Activated T-cell treated with anti-CD3 and anti-CD28 coated beads for 4 hours (primary cell): ENCODE results near the gene PLP2.
"Not testable (repeated sequence)": the region's sequence is repeated elsewhere in the genome, so short reads cannot be mapped to it uniquely, and the experiment has no call there.

Experiments used
- DNase-seq: peaks from one replicate; pipeline ENCODE4 v3.0.0-alpha.2; 2020

Gene PLP2

DNA sequence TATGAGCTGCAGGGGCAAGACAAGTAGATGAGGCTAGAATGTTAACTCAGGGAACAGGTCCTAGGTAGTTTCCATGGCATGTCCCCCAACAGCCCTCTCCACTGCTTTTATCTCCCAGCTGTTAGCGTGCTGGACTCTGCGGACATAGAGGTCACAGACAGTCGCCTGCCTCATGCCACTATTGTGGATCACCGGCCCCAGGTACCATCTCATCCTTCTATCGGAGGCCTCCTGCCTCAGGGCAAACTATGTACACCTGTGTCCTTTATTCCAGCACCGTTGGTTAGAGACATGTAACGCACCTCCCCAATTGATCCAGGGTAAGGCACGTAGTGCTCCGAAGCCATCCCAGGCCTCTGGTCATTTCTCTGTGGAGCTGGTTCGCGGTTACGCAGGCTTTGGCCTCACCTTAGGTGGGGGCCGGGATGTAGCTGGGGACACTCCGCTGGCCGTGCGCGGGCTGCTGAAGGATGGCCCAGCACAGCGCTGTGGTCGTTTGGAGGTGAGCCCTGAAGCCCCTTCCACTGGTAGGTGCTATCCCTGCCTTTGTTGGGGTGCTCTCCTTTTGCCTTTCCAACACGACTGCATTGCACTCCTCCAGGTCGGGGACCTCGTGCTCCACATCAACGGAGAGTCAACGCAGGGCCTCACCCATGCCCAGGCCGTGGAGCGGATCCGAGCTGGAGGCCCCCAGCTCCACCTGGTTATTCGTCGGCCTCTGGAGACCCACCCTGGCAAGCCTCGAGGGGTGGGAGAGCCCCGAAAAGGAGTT is 6.9 kb upstream of the PLP2 start:
- no peak for DNase-seq

DNA sequence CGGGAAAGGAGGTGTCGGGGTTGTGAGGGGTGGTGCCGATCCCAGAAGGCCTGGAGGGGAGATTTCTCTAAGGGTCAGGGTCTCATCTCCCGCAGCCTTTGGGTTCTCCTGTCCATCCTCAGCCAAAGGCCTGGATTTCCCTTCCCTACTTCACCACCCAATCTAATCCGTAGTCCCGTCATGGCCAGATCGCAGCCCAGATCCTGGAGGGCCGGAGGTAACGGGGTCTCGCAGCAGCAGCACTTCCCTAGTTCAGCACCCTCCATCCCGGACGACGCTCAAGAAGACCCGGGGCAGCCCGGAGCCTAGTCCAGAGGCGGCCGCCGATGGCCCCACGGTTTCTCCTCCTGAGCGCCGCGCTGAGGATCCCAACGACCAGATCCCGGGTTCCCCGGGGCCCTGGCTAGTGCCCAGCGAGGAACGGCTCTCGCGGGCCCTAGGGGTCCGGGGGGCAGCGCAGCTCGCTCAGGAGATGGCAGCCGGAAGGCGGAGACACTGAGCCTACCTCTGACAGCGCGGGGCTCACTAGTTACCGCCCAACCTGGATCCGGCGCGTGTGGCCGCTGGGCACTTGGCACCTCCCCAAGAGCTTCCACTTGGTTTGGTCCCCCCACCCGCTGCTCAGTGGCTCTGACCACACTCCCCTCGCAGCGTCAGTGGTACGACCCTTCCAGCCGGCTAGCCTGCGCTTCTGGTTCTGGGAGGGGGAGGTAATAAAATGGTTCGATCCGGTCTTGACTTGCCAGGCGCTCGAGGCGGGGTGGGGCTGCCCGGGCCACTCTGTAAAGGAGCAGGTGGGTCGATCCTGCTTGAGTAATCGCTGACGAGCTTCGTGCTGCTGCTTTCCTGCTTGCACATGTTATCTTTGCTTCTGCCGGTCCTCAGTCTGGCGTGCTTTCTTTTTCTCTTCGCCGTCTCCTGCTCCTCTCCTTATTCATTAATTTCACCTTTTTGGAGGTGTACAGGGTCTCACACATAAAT is 5.5 kb upstream of the PLP2 start:
- peak; percentile 41 for DNase-seq

DNA sequence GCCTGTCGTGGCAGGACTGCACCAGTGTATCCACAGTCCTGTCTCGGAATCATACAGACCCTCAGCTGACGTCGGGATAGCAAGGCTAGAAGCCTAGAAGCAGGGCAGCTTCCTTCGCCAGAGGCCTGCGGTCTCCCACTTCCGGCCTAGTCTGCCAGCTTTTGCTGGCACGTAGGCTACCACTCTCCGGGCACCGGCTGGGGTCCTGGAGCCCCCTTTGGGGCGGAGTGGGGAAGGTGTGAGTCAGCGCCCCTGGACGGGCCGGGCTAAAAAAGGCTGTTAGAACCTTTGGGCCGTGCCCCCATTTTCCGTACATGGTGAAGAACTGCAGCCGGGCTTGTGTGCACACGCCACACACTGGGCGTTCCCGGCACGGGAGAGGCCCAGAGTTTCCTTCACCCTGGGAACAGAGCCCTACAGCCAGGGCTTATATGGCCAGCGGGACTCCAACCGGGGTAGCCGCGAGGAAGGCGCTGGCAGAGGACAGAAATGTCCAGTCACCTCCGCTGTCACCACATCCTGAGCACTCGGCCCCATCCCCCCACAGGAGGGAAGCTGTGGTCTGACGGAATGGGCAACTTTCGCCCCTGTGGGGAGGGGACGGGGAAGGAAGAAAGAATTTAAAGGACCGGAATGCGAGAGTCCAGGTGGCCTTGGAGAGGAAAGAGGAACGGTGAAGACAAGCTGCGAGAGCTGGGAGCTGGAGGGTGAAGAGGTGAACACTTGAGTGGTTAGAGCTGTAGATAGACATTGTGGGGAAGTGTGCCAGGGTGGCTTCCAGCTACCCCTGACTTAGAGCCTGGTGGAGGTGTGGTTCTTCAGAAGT is 4.6 kb upstream of the PLP2 start:
- DNase-seq, result no peak

DNA sequence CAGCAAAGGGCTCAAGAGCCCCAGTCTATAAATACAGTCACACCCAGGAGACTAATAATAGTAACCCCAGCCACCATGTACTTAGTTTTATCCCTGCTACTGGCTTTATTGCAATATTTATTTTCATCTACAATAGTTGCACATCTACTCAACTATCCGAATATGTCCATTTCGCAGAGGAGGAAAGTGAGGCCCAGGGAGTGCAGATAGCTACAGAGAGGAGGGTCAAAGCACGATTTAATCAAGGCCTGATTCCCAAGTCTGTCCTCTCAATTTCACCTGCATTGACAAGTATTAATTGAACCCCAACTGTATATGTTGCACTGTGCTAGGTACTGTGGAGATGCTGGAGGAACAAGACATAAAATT is 4.0 kb upstream of the PLP2 start:
- DNase-seq, result no peak

DNA sequence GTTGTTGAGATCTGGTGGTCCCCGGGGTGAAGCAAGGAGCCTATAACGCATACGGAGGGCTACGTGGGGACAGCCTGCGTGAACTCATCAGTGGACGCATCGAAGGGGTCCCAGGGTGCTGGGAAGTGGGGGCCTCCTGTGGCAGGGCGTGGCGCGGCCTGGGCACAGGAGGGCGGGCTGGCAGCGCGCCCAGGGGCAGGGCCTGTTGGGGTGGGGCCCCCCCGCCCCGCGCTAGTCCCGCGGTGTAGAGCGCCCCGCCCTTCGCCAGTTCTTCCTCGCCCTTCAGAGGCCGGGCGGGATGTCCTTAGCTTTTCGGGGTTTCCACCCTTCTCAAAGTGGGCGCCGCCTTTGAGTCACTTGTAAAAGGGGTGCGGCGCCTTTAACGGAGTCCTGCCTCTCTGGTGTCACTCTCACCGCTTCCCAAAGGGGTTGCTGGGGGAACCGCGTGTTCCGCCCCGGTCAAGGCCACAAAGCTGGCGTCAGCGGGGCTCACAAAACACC is 632 bp downstream of the PLP2 start:
- DNase-seq, result peak; percentile 44

DNA sequence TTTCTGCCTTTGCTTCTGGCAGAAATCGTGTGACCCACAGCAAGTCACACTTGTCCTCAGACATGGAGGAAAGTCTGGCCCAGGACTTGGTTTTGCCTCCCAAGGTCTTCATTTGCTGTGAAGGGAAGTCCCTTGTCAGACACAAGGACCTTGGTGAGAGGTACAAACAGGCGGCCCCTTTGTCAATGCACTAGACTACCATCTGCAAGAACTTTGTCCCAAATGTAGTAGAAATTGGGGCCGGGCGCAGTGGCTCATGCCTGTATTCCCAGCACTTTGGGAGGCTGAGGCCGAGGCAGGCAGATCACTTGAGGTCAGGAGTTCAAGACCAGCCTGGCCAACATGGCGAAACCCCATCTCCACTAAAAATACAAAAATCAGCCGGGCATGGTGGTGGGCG is 1.8 kb downstream of the PLP2 start:
- not testable (repeated sequence) for DNase-seq

DNA sequence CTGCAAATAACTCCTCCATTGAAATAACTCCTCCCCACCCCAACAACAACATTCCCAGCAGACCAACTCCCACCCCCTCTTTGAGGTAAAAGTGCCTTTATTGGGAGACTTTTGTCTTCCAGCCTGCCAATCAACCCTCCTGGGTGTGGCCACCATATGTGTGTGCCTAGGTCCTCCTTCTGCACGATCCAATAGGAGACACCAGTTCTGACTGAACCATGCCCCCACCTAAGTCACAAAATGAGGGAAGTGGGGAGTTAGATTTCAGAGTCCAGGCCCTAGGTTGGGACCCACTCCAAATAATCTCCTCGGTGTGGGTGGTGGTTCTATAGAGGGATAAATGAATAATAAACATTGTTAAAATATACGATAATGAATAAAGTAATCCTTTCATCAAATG is 3.0 kb downstream of the PLP2 start:
- no peak for DNase-seq

DNA sequence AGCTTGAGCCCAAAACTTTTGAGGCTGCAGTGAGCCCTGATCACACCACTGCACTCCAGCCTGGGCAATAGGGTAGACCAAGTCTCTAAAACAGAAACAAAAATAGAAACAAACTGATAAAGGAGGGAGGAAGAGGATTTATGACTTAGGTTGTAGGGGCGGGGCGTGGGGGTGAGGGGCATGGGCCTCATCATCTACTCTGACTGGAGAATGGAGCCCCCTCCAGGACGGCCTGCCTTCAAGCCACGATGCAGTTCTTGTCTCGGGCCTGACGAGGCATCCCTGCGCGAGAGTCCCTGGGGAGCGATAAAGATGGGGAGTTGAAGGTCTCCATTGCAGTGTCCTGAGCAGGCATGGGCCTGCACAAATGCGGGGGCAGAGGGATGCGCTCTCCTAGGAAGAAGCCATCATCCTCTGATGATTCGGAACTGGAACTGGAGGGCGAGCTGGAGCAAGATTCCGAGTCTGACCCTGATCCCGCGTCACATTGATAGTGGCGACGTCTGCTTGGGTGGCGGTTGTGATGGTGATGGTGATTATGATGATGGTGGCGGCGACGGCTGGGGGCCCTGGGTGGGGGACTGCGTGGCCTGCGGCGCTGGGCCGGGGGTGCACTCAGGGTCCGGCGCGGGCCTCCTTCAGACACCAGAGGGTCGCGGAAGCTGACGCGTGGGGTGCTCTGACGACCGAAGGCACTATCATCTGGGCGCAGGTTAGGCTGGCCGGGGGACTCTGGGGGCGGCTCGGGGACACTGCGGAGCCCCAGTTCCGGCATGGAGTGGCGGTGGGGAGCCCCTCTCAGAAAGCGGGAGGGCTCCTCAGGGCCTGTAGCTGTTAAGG is 4.0 kb downstream of the PLP2 start:
- DNase-seq, result no peak

DNA sequence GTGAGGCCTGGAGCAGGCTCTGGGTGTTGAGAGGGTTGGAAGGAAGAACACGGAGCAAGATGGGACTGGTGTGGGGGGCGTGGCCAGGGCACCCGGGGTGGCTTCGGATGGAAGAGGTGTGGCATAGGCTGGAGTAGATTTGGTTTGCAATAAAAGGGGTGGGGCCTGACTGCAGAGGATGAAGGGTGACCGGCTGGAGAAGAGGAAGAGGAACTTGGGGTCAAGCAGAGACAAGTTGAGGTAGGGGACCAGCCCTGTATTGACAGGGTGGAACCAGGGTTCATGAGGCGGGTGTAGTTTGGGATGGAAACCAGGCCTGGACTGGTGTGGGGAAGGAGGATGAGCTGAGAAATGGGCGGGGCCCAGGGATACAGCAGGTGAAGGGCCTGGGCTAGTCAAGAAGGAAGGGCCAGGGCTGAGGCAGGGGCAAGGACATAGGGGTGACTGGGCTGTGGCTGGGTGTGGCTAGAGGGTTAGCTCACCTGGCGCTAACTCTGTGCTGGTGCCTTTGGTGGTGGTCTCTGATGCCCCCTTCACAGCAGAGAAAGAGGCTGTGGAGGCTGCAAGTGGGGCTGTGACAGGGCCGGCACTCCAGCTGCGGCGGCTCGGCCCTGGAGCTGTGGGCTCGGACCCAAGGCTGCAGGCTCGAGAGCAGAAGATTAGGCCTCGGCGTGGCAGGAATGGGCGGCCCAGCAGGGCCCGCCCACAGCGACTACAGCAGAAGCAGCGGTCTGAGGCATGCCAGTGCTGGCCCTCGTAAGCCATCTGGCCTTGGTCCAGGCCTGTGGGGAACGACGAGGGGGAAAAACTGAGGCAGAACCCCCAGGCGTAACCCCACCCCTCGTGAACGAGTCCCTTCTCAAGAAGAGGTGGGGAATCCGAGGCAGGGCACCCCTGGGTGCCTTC is 5.0 kb downstream of the PLP2 start:
- no peak for DNase-seq

DNA sequence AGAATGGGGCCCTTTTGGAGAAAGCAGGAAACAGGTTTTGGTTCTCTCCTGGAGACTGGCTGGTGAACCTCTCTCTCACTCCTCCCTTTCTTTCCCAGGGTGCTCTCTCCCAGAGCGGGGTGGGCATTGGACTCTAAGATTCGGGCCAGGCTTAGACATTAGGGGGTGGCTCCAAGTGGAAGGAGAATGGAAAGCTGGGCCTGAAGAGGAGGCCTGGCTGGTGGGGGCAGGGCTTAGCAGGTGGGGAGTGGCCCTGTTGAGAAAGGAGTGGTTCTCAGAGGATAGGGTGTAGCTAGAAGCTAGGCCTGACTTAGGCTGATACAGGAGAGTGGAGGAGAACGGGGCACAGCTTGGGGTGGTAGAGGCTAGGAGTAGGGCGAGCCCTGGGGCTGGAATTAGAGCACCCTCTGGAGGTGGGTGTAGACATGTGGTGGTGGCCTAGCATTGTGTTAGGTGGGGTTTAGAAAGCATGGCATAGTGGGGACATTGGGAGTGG is 5.7 kb downstream of the PLP2 start:
- DNase-seq, result no peak

DNA sequence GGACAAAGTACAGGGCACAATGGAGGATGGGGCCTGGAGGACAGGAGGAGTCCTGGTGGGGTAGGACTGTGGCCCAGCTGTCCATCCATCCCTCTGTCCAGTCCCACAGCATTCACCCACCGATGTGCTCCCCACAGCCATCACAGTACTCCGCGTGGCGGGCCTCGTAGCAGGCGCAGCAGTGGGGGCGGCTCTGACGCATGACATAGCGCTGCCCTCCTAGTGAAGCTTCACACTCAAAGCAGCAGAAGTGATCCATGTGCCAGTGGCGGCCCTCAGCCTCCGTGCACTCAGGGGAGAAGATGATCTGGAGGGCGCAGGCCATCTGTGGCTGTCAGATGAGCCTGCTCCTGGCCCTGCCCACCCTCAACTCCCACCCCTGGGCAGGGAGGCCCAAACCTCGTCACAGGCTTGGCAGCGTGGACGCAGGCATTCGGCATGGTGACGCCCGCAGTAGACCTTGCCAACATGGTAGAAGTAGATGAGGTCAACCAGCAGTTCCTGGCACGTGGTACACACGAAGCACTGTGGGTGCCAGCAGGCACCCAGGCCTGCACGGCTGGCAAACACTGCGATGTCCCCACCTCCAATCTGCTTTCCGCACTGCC is 6.3 kb downstream of the PLP2 start:
- DNase-seq, result no peak

DNA sequence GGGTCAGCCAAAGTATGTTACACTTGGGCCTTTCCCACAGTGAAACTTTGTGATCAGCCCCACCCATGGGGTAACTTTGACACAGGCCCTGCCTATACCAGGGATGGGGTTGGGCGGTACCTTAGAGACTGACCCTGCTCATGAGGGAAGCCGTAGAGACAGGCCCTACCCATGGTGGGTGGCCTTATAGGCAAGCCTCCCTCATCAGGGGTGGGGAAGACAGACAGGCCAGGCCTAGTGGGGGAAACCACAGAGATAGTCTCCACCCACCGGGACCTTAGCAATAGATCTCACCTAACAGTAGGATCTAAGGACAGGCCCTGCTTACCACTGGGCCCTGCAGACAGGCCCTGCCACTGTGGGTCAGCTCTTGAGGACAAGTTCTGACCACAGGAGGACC is 6.8 kb downstream of the PLP2 start:
- no peak for DNase-seq

DNA sequence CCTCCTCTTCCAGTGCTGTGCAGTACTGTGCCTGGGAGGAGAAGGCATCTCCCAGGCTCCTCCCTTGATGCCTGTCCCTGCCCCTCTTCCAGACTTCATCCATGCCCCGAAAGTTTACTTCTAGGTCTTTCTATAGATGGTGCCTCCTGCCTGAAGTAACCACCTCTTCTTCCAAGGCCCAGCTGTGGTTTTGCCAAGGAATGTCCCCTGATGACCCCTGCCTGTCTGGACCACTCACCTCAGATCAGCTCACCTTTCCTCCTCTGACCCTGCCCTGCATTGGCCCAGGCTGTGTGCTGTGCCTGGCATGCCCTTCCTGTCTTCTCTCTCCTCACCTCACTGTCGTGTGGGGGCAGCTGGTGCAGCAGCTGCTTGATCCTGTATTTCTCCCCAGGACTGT is 7.7 kb downstream of the PLP2 start:
- DNase-seq, result no peak

DNA sequence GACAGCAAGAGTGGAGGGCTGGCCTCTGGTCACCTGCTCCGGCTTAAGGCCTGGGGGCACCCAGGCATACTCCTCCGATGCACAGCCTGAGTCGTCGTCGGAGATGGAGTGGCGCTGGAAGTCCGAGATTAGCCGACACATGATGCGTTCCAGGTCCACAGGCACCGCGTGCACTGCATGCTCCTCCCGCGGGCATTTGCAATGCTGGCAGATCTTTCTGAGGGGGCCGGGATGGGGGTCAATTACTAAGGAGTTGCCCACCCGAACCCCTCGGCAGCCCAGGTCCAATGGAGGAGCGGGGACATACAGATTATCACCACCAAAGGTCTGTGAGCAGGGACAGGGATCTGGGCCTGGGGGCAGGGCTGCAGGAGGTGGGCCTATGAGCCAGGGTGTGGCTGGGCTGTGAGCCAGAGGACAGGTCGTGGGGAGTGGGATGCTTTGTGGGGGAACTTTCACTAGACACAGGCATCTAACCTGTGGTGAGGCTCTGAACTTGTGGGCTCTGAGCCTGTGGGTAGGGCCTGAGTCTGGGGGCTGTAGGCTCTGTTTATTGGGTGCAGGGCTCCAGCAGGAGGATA is 12.1 kb downstream of the PLP2 start:
- DNase-seq, result no peak

DNA sequence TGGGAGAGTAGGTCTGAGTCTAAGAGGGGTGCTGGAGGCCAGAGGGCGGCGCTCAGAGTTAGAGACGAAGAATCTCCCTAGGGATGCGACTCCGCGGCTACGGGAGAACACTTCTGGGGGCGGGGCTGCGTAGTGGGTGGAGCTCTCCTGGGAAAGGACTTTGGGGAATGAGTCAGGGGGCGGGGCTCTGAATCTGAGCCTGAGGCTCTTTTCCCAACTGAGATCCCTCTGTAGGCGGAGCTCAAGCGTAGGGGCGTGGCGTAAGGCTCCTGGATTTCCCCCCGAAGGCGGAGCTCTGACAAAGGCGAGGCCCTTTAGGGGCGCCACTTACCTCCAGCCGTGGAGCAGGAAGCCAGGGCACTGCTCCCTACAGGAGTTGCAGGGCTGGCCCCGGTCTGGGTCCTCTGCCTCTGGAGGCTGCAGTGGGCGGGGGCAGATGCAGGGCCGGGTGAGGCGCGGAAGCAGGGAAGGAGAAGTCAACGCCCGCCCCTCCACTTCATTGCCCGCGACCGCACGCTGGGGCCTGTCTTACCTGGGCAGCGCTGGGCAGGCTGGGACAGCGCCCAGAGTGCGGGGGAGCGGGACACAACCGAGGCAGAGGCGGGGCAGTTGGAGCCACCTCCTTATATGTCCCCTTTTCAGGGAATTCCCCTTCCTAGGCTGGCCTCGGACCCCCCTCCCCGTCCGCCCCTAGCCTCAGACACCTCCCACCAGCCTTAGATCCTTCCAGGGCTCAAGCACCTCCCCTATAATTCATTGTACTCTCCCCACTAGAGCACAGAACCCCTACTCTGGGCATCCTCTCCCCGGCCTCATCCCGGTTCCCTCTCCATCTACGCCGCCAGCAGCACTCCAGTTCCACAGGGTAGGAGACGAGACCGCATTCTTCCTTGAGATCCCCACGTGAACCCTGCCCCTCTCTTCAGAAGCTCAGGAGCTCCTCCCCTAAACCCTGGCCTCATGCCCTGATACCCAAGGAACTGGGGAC is 12.9 kb downstream of the PLP2 start:
- no peak for DNase-seq

DNA sequence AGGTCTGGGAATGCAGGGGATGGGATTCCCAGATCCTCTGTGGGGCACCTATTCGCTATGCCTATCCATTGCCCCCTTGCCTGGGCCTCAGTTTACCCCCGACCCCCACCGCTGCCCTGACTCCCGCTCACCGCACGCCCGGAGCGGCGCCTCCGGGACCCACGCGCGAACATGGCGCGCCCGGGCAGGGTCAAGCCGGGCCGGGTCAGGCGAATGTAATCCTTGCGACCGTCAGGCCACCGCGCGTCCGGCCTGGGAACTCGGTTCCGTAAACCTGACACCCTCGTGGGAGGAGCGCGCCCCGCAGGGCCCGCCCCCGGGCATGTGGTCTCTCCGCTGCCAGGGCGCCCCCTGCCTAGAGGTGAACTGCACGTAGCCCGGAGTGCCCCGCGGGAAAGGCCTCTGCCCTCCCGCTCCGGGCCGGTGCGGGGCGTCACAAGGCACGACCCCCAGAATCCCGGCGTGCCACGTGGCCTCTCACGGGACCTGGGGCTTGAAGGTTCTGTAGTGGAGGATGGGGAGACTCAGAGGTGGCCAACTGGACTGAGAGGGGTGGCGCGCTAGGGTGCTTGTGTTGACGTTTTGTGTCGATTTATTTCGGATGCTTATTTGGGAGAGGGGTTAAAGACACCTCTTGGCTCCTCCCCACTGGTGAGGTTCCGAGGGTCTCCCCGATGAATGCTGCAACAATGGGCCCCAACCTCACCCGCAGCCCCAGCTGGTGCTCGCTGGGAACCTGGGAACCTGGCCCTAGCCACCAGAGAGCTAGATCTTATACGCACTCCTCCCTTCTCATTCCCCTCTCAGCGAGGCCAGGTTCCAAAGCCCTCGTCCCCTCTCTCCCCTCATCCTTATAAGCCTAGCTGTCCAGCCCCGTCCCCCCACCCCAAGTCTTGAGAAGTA is 14.7 kb downstream of the PLP2 start, which contains the start of gene PRICKLE3:
Gene PRICKLE3 (minus strand): TSS at position 249 of the 903 bp plus-strand sequence. CDS start 76 bp downstream, at position 173.
- DNase-seq, result peak; percentile 57

DNA sequence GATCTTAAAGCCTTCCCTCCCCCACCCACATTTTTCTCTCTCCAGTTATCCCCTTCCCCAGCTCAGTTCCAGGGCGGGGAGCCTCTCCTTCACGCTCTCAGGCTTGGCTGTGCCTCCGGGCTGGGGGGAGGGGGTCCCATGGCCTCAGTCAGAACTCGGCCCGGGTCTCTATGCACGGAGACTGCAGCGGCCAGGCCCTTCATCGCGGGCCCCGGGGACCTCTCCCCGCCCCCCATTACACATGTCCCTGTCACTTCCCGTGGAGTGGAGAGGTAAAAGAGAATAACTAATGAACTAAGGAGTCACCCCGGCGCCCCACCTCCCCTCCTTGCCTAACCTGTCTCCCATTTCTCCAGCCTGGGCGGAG is 15.3 kb downstream of the PLP2 start:
- DNase-seq, result no peak
